ENCODE results near the gene ADAMTS12. TPM values are rescaled to one million over a fixed set of nuclear protein-coding genes. Genes with fewer than 3 reads are reported as not detected.

The ADAMTS12 gene
- polyA plus RNA-seq, 1 donor (not counting 4 experiments of a cell fraction or from before 2014, with no cell fraction given), result 0.49 TPM

DNA sequence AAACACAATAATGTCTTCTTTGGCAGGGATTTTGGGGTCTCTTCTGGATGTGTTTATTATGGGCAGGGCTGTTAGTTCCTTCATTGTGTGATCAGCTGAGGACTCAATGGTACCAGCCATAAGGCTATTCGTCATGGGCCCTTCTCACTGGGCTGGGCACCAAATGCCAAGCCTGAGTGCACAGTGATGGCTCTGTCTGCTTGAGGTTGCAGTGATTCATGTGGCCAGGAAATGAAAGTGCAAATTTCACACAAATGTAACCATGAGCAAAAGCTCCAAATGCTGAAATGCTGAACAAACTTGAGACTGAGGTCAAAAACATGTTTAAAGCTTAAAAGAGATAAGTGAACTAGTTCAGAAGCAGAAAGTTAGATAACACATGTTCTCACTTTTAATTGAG lies 260.0 kb downstream of the ADAMTS12 start:
- Histone ChIP-seq H3K9ac (ENCODE audit: control insufficient read depth, extremely low read depth, insufficient read depth, low read length) (no peak overlapping the region), H3K36me3 (ENCODE audit: control insufficient read depth in 2 of 2, extremely low read depth in 1 of 2, insufficient read depth in 2 of 2, low read length in 2 of 2) (no peaks in the 10 kb centered on the region), H3K79me2 (ENCODE audit: control insufficient read depth, insufficient read depth, low read length) (no peaks in the 10 kb centered on the region), H3K4me2 (ENCODE audit: control insufficient read depth, extremely low read depth, insufficient read depth, low read depth, low read length) (no peak overlapping the region), H3K4me3 (ENCODE audit: control insufficient read depth in 2 of 3, extremely low read depth in 1 of 3, insufficient read depth in 2 of 3, low read depth in 1 of 3, low read length in 3 of 3) (no peak overlapping the region), H3K9me1 (ENCODE audit: control insufficient read depth, extremely low read depth, insufficient read depth, low read length) (no peaks in the 10 kb centered on the region), H3K4me1 (ENCODE audit: control insufficient read depth, extremely low read depth, insufficient read depth, low read length) (no peaks in the 10 kb centered on the region), H3K27ac (ENCODE audit: control insufficient read depth, insufficient read depth, low read length) (no peak overlapping the region), H3K9me3 (ENCODE audit: control insufficient read depth, low read depth, low read length) (no peaks in the 10 kb centered on the region), H3K27me3 (ENCODE audit: control insufficient read depth, extremely low read depth, insufficient read depth, low read length) (no peaks in the 10 kb centered on the region), H2AFZ (ENCODE audit: control insufficient read depth, low read length) (no peak overlapping the region), H4K20me1 (ENCODE audit: control insufficient read depth, extremely low read depth, insufficient read depth, low read length) (no peaks in the 10 kb centered on the region)
- no peak for DNase-seq (ENCODE audit: low read depth, low spot score)
- dilution Hi-C loops (cut with MboI; ENCODE audit: extremely low pct_ligation_motif_present, low sequenced_read_pairs), result no loop called here
- FAIRE-seq, result no peak
- TF ChIP-seq, protein P1, sequence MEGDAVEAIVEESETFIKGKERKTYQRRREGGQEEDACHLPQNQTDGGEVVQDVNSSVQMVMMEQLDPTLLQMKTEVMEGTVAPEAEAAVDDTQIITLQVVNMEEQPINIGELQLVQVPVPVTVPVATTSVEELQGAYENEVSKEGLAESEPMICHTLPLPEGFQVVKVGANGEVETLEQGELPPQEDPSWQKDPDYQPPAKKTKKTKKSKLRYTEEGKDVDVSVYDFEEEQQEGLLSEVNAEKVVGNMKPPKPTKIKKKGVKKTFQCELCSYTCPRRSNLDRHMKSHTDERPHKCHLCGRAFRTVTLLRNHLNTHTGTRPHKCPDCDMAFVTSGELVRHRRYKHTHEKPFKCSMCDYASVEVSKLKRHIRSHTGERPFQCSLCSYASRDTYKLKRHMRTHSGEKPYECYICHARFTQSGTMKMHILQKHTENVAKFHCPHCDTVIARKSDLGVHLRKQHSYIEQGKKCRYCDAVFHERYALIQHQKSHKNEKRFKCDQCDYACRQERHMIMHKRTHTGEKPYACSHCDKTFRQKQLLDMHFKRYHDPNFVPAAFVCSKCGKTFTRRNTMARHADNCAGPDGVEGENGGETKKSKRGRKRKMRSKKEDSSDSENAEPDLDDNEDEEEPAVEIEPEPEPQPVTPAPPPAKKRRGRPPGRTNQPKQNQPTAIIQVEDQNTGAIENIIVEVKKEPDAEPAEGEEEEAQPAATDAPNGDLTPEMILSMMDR (optimal IDR thresholded peaks at IDR 0.05 in 1 of 3, IDR thresholded peaks at IDR 0.05 in 1 of 3, conservative IDR thresholded peaks at IDR 0.05 in 1 of 3; ENCODE audit: extremely low read depth in 1 of 3, insufficient read depth in 2 of 3, low read length in 3 of 3), result no peak
- TF ChIP-seq EZH2 (IDR thresholded peaks at IDR 0.05; ENCODE audit: low read length), result no peak

DNA sequence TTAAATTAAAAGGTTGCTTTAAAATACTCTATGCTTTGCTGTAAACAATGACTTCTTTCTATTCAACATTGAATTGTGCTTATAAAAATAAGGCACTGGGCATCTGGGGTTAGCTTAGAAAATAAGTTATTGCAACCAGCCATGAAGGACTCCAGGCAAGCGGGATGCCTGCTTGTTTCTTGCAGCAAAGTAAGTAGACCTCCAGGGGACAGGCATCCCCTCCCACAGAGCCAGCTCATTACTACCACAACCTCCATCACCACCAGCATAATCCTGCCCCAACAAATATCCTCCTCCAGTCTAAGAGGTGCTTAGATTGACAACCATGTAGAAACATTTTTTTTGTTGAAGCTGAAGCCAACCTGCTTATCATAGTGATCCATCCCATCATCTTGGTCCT lies 260.7 kb downstream of the ADAMTS12 start:
- no peak for FAIRE-seq
- H2AFZ ChIP-seq (ENCODE audit: control insufficient read depth, low read length), result no peak overlapping the region
- no peak overlapping the region for H3K4me3 ChIP-seq (ENCODE audit: control insufficient read depth in 2 of 3, extremely low read depth in 1 of 3, insufficient read depth in 2 of 3, low read depth in 1 of 3, low read length in 3 of 3)
- no peak overlapping the region for H3K4me2 ChIP-seq (ENCODE audit: control insufficient read depth, extremely low read depth, insufficient read depth, low read depth, low read length)
- H3K79me2 ChIP-seq (ENCODE audit: control insufficient read depth, insufficient read depth, low read length), result no peaks in the 10 kb centered on the region
- no peak overlapping the region for H3K9ac ChIP-seq (ENCODE audit: control insufficient read depth, extremely low read depth, insufficient read depth, low read length)
- dilution Hi-C loops (cut with MboI; ENCODE audit: extremely low pct_ligation_motif_present, low sequenced_read_pairs), result no loop called here
- no peaks in the 10 kb centered on the region for H3K27me3 ChIP-seq (ENCODE audit: control insufficient read depth, extremely low read depth, insufficient read depth, low read length)
- no peaks in the 10 kb centered on the region for H3K36me3 ChIP-seq (ENCODE audit: control insufficient read depth in 2 of 2, extremely low read depth in 1 of 2, insufficient read depth in 2 of 2, low read length in 2 of 2)
- no peak overlapping the region for H3K27ac ChIP-seq (ENCODE audit: control insufficient read depth, insufficient read depth, low read length)
- H3K9me3 ChIP-seq (ENCODE audit: control insufficient read depth, low read depth, low read length), result no peaks in the 10 kb centered on the region
- TF ChIP-seq, protein P1 (optimal IDR thresholded peaks at IDR 0.05 in 1 of 3, IDR thresholded peaks at IDR 0.05 in 1 of 3, conservative IDR thresholded peaks at IDR 0.05 in 1 of 3; ENCODE audit: extremely low read depth in 1 of 3, insufficient read depth in 2 of 3, low read length in 3 of 3), result no peak
- TF ChIP-seq EZH2 (IDR thresholded peaks at IDR 0.05; ENCODE audit: low read length), result no peak
- no peaks in the 10 kb centered on the region for H4K20me1 ChIP-seq (ENCODE audit: control insufficient read depth, extremely low read depth, insufficient read depth, low read length)
- DNase-seq (ENCODE audit: low read depth, low spot score), result no peak
- H3K4me1 ChIP-seq (ENCODE audit: control insufficient read depth, extremely low read depth, insufficient read depth, low read length), result no peaks in the 10 kb centered on the region
- no peaks in the 10 kb centered on the region for H3K9me1 ChIP-seq (ENCODE audit: control insufficient read depth, extremely low read depth, insufficient read depth, low read length)
